Measurements from ENCODE around the gene TSBP1. TPM values are rescaled to one million over a fixed set of nuclear protein-coding genes. Genes with fewer than 3 reads are reported as not detected.

Gene TSBP1
- total and polyA plus RNA-seq, 9 of the 15 experiments (the other 6 are each of a cell fraction or from before 2014, with no cell fraction given): not detected

- no peaks in the 10 kb centered on the region for H3K9me1 ChIP-seq (ENCODE audit: control insufficient read depth, insufficient read depth, low read length)
- no peak overlapping the region for H3K4me2 ChIP-seq (ENCODE audit: insufficient read depth, low read length)
- ChIA-PET CTCF (ENCODE audit: low intra/inter-chr PET ratio) (no interaction called here), POLR2A (no interaction called here)
- no peak for DNase-seq (ENCODE audit: extremely low read depth in 1 of 4, low spot score in 3 of 4)
- H3K4me1 ChIP-seq (replicated peaks in 1 of 2; ENCODE audit: control insufficient read depth in 2 of 2, insufficient read depth in 2 of 2, low read length in 2 of 2): no peaks in the 10 kb centered on the region
- intact Hi-C loops (cut with micrococcal nuclease): no loop called here
- no peak overlapping the region for H3K4me3 ChIP-seq
- in situ Hi-C loops (cut with MboI): no loop called here
- no TSS peak for BruUV-seq (replicated peaks)
- no peak for FAIRE-seq
- no peak overlapping the region for H3K27ac ChIP-seq (ENCODE audit: extremely low read depth, low read depth, low read length)
- no peaks in the 10 kb centered on the region for H3K79me2 ChIP-seq (ENCODE audit: control insufficient read depth, insufficient read depth, low read length)
- H2AFZ ChIP-seq (ENCODE audit: low read depth, low read length): no peak overlapping the region
- TF ChIP-seq C11orf30 (IDR thresholded peaks at IDR 0.05; ENCODE audit: low read depth) (peak; percentile 54), MAFF (IDR thresholded peaks at IDR 0.05; ENCODE audit: low read length) (peak; percentile 51), MAFG (tag; conservative IDR thresholded peaks at IDR 0.05) (peak; percentile 19; the same call in 1 of the 2 replicates), MAFK (IDR thresholded peaks at IDR 0.05; ENCODE audit: low read length) (peak; percentile 30; the same call in 1 of the 2 replicates), EWSR1 (IDR thresholded peaks at IDR 0.05; ENCODE audit: borderline replicate concordance, low read depth, partially characterized antibody) (no peak), ZNF316 (IDR thresholded peaks at IDR 0.05) (peak; percentile 72)
- H3K9me3 ChIP-seq (replicated peaks; ENCODE audit: control insufficient read depth, insufficient read depth, low read depth, low read length): no peaks in the 10 kb centered on the region
- no peak for ATAC-seq
- H3K36me3 ChIP-seq (ENCODE audit: control insufficient read depth, insufficient read depth, low read length): no peaks in the 10 kb centered on the region
- WGBS (ENCODE audit: insufficient coverage, low coverage, missing lambda C conversion rate): 2% methylated on average over 2 of the region's 2 CpGs
- no peaks in the 10 kb centered on the region for H4K20me1 ChIP-seq (replicated peaks; ENCODE audit: control insufficient read depth, insufficient read depth, low read length)
- no peaks in the 10 kb centered on the region; a peak in 2 of 5 replicates for H3K27me3 ChIP-seq (ENCODE audit: control insufficient read depth in 2 of 2, insufficient read depth in 2 of 2, low read length in 2 of 2)
- H3K9ac ChIP-seq (ENCODE audit: insufficient read depth in 1 of 2, low read depth in 2 of 2, low read length in 2 of 2): no peak overlapping the region
Observed at GRCh38 chr6:32294566-32294965, 77.1 kb downstream of the TSBP1 start.

DNA sequence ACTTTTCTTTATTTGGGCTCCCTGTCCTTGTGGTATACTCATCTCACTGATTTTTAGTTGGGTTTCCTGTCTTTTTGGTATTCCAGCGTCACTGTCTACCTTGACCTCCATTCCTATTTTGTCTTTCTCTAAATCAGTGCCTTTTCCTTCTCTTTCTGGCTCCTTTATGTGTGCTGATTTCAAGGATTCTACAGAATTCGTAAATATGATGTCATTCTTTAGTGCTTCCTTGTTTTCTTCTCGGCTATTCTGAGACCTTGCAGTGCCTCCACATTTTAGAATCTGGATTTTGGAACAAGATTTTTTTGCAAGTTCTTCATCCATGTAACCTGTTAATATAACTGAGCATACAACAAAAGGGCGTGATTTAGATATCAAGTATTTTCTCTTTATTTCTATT, 78.0 kb downstream of the TSBP1 start:
- Histone ChIP-seq H4K20me1 (replicated peaks; ENCODE audit: control insufficient read depth, insufficient read depth, low read length) (no peaks in the 10 kb centered on the region), H3K9me1 (ENCODE audit: control insufficient read depth, insufficient read depth, low read length) (no peaks in the 10 kb centered on the region), H3K4me2 (ENCODE audit: insufficient read depth, low read length) (no peak overlapping the region), H3K79me2 (ENCODE audit: control insufficient read depth, insufficient read depth, low read length) (no peaks in the 10 kb centered on the region), H3K4me1 (replicated peaks in 1 of 2; ENCODE audit: control insufficient read depth in 2 of 2, insufficient read depth in 2 of 2, low read length in 2 of 2) (peaks cover 0 to 2% of the 10 kb centered on the region in 2 experiments; a peak in 1 of 5 replicates), H2AFZ (ENCODE audit: low read depth, low read length) (no peak overlapping the region), H3K27me3 (ENCODE audit: control insufficient read depth in 2 of 2, insufficient read depth in 2 of 2, low read length in 2 of 2) (no peaks in the 10 kb centered on the region; a peak in 2 of 5 replicates), H3K9ac (ENCODE audit: insufficient read depth in 1 of 2, low read depth in 2 of 2, low read length in 2 of 2) (no peak overlapping the region), H3K9me3 (replicated peaks; ENCODE audit: control insufficient read depth, insufficient read depth, low read depth, low read length) (no peaks in the 10 kb centered on the region), H3K27ac (ENCODE audit: extremely low read depth, low read depth, low read length) (no peak overlapping the region), H3K36me3 (ENCODE audit: control insufficient read depth, insufficient read depth, low read length) (no peaks in the 10 kb centered on the region), H3K4me3 (no peak overlapping the region)
- ChIA-PET POLR2A (no interaction called here), CTCF (ENCODE audit: low intra/inter-chr PET ratio) (no interaction called here)
- no TSS peak for BruUV-seq (replicated peaks)
- intact Hi-C loops (cut with micrococcal nuclease): no loop called here
- DNase-seq (ENCODE audit: extremely low read depth in 1 of 4, low spot score in 3 of 4): no peak
- in situ Hi-C loops (cut with MboI): no loop called here
- 1% methylated on average over 4 of the region's 4 CpGs for WGBS (ENCODE audit: insufficient coverage, low coverage, missing lambda C conversion rate)
- FAIRE-seq: no peak
- ATAC-seq: no peak
- TF ChIP-seq TCF3 (CRISPR knock-in tag; IDR thresholded peaks at IDR 0.05) (no peak), RNF2 (IDR thresholded peaks at IDR 0.05) (no peak), MTA2 (IDR thresholded peaks at IDR 0.05; ENCODE audit: low read depth) (no peak), ESRRA (IDR thresholded peaks at IDR 0.05; ENCODE audit: borderline replicate concordance, low read depth) (no peak), SMARCC2 (IDR thresholded peaks at IDR 0.05; ENCODE audit: low read depth) (no peak), SPI1 (IDR thresholded peaks at IDR 0.05; ENCODE audit: borderline replicate concordance, low read depth, low read length) (no peak), ZNF507 (tag; conservative IDR thresholded peaks at IDR 0.05) (no peak), TAF15 (IDR thresholded peaks at IDR 0.05; ENCODE audit: low read depth, low read length) (no peak), ELF2 (CRISPR knock-in tag; IDR thresholded peaks at IDR 0.05) (no peak), ZNF431 (CRISPR knock-in tag; IDR thresholded peaks at IDR 0.05) (no peak)

All from K562 (cell line).